HUES6 (cell line): ENCODE results near the gene SPSB3.

ENCODE experiments used
- H3K27ac ChIP-seq: 2 replicates; pipeline ENCODE4 v1.7.0; 2013; ENCODE audit warnings: low read depth, mild to moderate bottlenecking, low read length, inconsistent platforms
- H3K27me3 ChIP-seq: 2 replicates; pipeline ENCODE4 v1.6.1; 2013; ENCODE audit warnings: low read length; ENCODE audit not compliant: control insufficient read depth, insufficient read depth
- H3K36me3 ChIP-seq: 2 replicates; pipeline ENCODE4 v1.6.1; 2013; ENCODE audit warnings: low read length; ENCODE audit not compliant: control insufficient read depth, insufficient read depth
- H3K4me1 ChIP-seq: 2 replicates; pipeline ENCODE4 v1.6.1; 2013; ENCODE audit warnings: low read length; ENCODE audit not compliant: control insufficient read depth, insufficient read depth
- H3K4me3 ChIP-seq: 2 replicates; pipeline ENCODE4 v1.5.1; 2013; ENCODE audit warnings: low read depth, low read length
- H3K9ac ChIP-seq: one replicate; pipeline ENCODE4 v1.6.1; 2013; ENCODE audit warnings: mild to moderate bottlenecking, low read length
- H3K9me3 ChIP-seq: 2 replicates; pipeline ENCODE4 v1.6.1; 2013; ENCODE audit warnings: low read depth, low read length; ENCODE audit not compliant: control insufficient read depth, insufficient read depth

SPSB3 gene

GRCh38 chr16:1729026-1729425 lies 53.3 kb downstream of the SPSB3 start:
- no peaks in the 10 kb centered on the region for H3K27me3 ChIP-seq
- peaks cover 42% of the 10 kb centered on the region for H3K36me3 ChIP-seq
- no peaks in the 10 kb centered on the region for H3K4me1 ChIP-seq
- no peak overlapping the region for H3K9ac ChIP-seq
- H3K9me3 ChIP-seq, result no peaks in the 10 kb centered on the region
- H3K27ac ChIP-seq, result no peak overlapping the region
- no peak overlapping the region for H3K4me3 ChIP-seq

DNA sequence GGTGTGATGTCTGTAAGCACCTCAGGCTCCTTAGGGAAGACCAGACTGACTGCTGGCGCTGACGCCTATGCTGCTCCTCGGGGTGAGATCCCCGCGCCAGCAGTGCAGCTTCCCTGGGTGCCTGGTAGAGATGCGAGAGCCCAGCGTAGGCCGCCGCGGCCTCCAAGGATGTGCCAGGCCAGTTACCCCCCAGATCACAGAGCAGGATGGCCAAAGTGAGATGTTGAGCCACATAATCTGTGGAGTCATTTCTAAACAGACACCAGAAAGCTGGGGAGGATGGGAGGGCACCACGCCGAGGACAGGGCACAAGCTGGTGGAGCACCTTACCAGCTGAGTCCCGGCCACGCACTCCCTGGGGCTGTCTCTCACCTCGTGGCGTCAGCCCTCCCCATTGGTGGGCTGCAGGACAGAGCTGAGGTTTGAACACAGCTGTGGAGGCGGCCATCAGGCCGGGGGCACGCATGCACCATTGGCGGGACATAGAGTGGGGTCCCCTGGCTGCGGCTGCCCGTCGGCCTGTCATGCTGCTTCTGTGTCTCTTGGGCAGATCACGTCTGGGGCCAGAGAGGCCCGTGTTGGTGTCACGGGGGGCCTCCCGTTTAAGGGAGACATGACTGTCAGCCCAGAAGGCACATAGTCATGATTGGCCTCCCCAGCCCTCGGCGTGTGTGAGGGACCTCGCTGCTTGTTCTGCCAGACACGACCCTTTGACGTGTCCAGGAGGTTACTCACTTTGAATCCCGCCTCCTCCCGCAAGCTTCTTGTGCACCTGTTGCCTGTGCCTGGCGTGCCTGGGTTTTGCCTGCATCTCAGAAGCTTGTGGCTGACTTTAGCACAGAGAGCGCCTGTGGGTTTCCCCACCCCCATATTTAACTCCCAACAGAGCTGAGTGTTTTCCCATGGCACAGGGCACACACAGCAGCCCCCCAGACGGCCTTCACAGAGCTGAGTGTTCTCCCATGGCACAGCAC lies 54.4 kb downstream of the SPSB3 start:
- no peak overlapping the region for H3K27ac ChIP-seq
- no peak overlapping the region for H3K4me3 ChIP-seq
- H3K36me3 ChIP-seq, result peaks cover 32% of the 10 kb centered on the region
- H3K4me1 ChIP-seq, result no peaks in the 10 kb centered on the region
- no peaks in the 10 kb centered on the region for H3K9me3 ChIP-seq
- H3K9ac ChIP-seq, result no peak overlapping the region
- no peaks in the 10 kb centered on the region for H3K27me3 ChIP-seq
